IMR-90 (cell line): Measurements from ENCODE around the gene ARRDC2. TPM values are rescaled to one million over a fixed set of nuclear protein-coding genes. Genes with fewer than 3 reads are reported as not detected.

ENCODE experiments used
- ATAC-seq: fragments of 200-7000 bp; cut with Tn5 transposase; 2 replicates; pipeline ENCODE4 v1.9.1; 2020; ENCODE audit warnings: low read depth, mild to moderate bottlenecking, moderate library complexity
- BruUV-seq: library from RNA; stranded (reverse); fragments of 400-500 nt; replicated peaks from 2 replicates; lab custom pipeline; 2021; lab: Mats Ljungman, UMichigan
- CTCF ChIA-PET: fragments of 300-600 bp; formaldehyde crosslinking; extraction: SDS; loops from one replicate; lab custom pipeline; 2021; ENCODE audit warnings: antibody characterized with exemption; lab: Yijun Ruan, JAX
- POLR2A ChIA-PET: fragments of 300-600 bp; sonication (Branson Sonifier 250); formaldehyde crosslinking; loops from one replicate; lab custom pipeline; 2022; ENCODE audit warnings: antibody characterized with exemption; ENCODE audit not compliant: unreplicated experiment; lab: Charles Lee
- DNase-seq: peaks from one replicate; pipeline ENCODE4 v3.0.0; 2013
- H2AFZ ChIP-seq: replicated peaks from 2 replicates; pipeline ENCODE3; 2013; ENCODE audit warnings: low read length, mild to moderate bottlenecking; ENCODE audit not compliant: poor library complexity
- H2AK5ac ChIP-seq: 2 replicates; pipeline ENCODE4 v1.6.1; 2013; ENCODE audit warnings: low read depth, low read length, inconsistent platforms
- H2AK9ac ChIP-seq: replicated peaks from 2 replicates; pipeline ENCODE3; 2013; ENCODE audit warnings: mild to moderate bottlenecking, low read depth, low read length, moderate library complexity; ENCODE audit not compliant: poor library complexity
- H2BK120ac ChIP-seq: 2 replicates; pipeline ENCODE4 v1.6.1; 2013; ENCODE audit warnings: low read depth, low read length, inconsistent platforms
- H2BK15ac ChIP-seq: 3 replicates; pipeline ENCODE4 v1.6.1; 2013; ENCODE audit warnings: low read depth, low read length, inconsistent platforms
- H2BK20ac ChIP-seq: 2 replicates; pipeline ENCODE4 v1.6.1; 2013; ENCODE audit warnings: low read depth, mild to moderate bottlenecking, inconsistent platforms, low read length, moderate library complexity
- H2BK5ac ChIP-seq: 2 replicates; pipeline ENCODE4 v1.6.1; 2013; ENCODE audit warnings: mild to moderate bottlenecking, low read depth, low read length, inconsistent platforms; ENCODE audit not compliant: poor library complexity, severe bottlenecking
- H3K14ac ChIP-seq: replicated peaks from 2 replicates; pipeline ENCODE4 v1.6.1; 2013; ENCODE audit warnings: low read depth, low read length, inconsistent platforms
- H3K18ac ChIP-seq: 2 replicates; pipeline ENCODE4 v1.6.1; 2013; ENCODE audit warnings: low read depth, low read length, control low read depth
- H3K23ac ChIP-seq: 2 replicates; pipeline ENCODE4 v1.6.1; 2013; ENCODE audit warnings: low read depth, low read length, inconsistent platforms
- H3K27ac ChIP-seq: 2 replicates; pipeline ENCODE4 v1.5.1; 2013; ENCODE audit warnings: mild to moderate bottlenecking, control low read depth, low read length; ENCODE audit not compliant: insufficient read depth
- H3K27me3 ChIP-seq: 2 replicates; pipeline ENCODE4 v1.6.1; 2013; ENCODE audit warnings: low read length; ENCODE audit not compliant: control insufficient read depth, insufficient read depth
- H3K36me3 ChIP-seq: 2 replicates; pipeline ENCODE4 v1.6.1; 2013; ENCODE audit warnings: low read length, mixed read lengths; ENCODE audit not compliant: control insufficient read depth, insufficient read depth
- H3K4ac ChIP-seq: 2 replicates; pipeline ENCODE4 v1.6.1; 2013; ENCODE audit warnings: low read depth, low read length, inconsistent platforms
- H3K4me1 ChIP-seq: 2 replicates; pipeline ENCODE4 v1.6.1; 2013; ENCODE audit warnings: low read length, mixed read lengths; ENCODE audit not compliant: control insufficient read depth, insufficient read depth
- H3K4me2 ChIP-seq: 2 replicates; pipeline ENCODE4 v1.6.1; 2013; ENCODE audit warnings: low read depth, mild to moderate bottlenecking, control low read depth, low read length, moderate library complexity
- H3K4me3 ChIP-seq: 2 replicates; pipeline ENCODE4 v1.5.1; 2013; ENCODE audit warnings: low read depth, mild to moderate bottlenecking, control low read depth, low read length, moderate library complexity; ENCODE audit not compliant: insufficient read depth
- H3K56ac ChIP-seq: 2 replicates; pipeline ENCODE4 v1.6.1; 2013; ENCODE audit warnings: low read length, inconsistent platforms; ENCODE audit not compliant: insufficient read depth; ENCODE audit errors: extremely low read depth
- H3K79me1 ChIP-seq, 2 experiments: 2 replicates each; pipeline ENCODE4 v1.6.1; 2013; ENCODE audit warnings: low read length in 2 of 2, inconsistent platforms in 1 of 2, low read depth in 1 of 2
- H3K9ac ChIP-seq: 2 replicates; pipeline ENCODE4 v1.6.1; 2013; ENCODE audit warnings: low read depth, low read length, control low read depth
- H3K9me1 ChIP-seq: 2 replicates; pipeline ENCODE4 v1.6.1; 2013; ENCODE audit warnings: low read length, inconsistent platforms; ENCODE audit not compliant: insufficient read depth
- H3K9me3 ChIP-seq: 2 replicates; pipeline ENCODE4 v1.6.1; 2013; ENCODE audit warnings: low read length; ENCODE audit not compliant: control insufficient read depth, insufficient read depth
- H4K20me1 ChIP-seq: 2 replicates; pipeline ENCODE4 v1.6.1; 2013; ENCODE audit warnings: low read length, inconsistent platforms; ENCODE audit not compliant: insufficient read depth
- H4K5ac ChIP-seq: 2 replicates; pipeline ENCODE4 v1.6.1; 2013; ENCODE audit warnings: mild to moderate bottlenecking, low read depth, low read length, control low read depth
- H4K8ac ChIP-seq, 2 experiments: 2 replicates each; pipeline ENCODE4 v1.6.1; 2013; ENCODE audit warnings: low read depth in 2 of 2, low read length in 2 of 2, control low read depth in 1 of 2, inconsistent platforms in 1 of 2
- H4K91ac ChIP-seq: 2 replicates; pipeline ENCODE4 v1.6.1; 2013; ENCODE audit warnings: low read depth, low read length, inconsistent platforms; ENCODE audit not compliant: insufficient read depth
- BHLHE40 ChIP-seq: fragments of 150-350 bp; IDR thresholded peaks from 2 replicates; pipeline ENCODE4 v1.6.1; 2016; ENCODE audit warnings: mild to moderate bottlenecking, low read depth, low read length
- CEBPB ChIP-seq: IDR thresholded peaks from 2 replicates; pipeline ENCODE4 v1.6.1; 2012; ENCODE audit warnings: low read depth, low read length, improper control_type of control experiment
- CHD1 ChIP-seq: IDR thresholded peaks from 2 replicates; pipeline ENCODE4 v1.6.1; 2012; ENCODE audit warnings: low read depth, low read length, improper control_type of control experiment
- FOS ChIP-seq: fragments of 150-350 bp; IDR thresholded peaks from 2 replicates; pipeline ENCODE4 v1.6.1; 2016; ENCODE audit warnings: low read depth, low read length
- MAFK ChIP-seq: IDR thresholded peaks from 2 replicates; pipeline ENCODE4 v1.6.1; 2012; ENCODE audit warnings: low read depth, low read length, improper control_type of control experiment
- MAZ ChIP-seq: IDR thresholded peaks from 2 replicates; pipeline ENCODE4 v1.6.1; 2012; ENCODE audit warnings: low read depth, mild to moderate bottlenecking, low read length, improper control_type of control experiment, moderate library complexity, borderline replicate concordance
- MXI1 ChIP-seq: IDR thresholded peaks from 2 replicates; pipeline ENCODE4 v1.6.1; 2012; ENCODE audit warnings: low read depth, mild to moderate bottlenecking, low read length, moderate library complexity, borderline replicate concordance
- NFE2L2 ChIP-seq: fragments of 150-350 bp; IDR thresholded peaks from 2 replicates; pipeline ENCODE4 v1.6.1; 2016; ENCODE audit warnings: low read depth, mild to moderate bottlenecking, low read length
- POLR2A ChIP-seq: IDR thresholded peaks from 2 replicates; pipeline ENCODE4 v1.6.1; 2012; ENCODE audit warnings: mild to moderate bottlenecking, low read depth, low read length
- RAD21 ChIP-seq: IDR thresholded peaks from 2 replicates; pipeline ENCODE4 v1.6.1; 2012; ENCODE audit warnings: low read length, improper control_type of control experiment
- RCOR1 ChIP-seq: IDR thresholded peaks from 2 replicates; pipeline ENCODE4 v1.6.1; 2012; ENCODE audit warnings: mild to moderate bottlenecking, low read length, improper control_type of control experiment; ENCODE audit not compliant: insufficient replicate concordance
- RFX5 ChIP-seq: IDR thresholded peaks from 2 replicates; pipeline ENCODE4 v1.8.0; 2012; ENCODE audit warnings: low read depth, mild to moderate bottlenecking, low read length, moderate library complexity
- SMC3 ChIP-seq: fragments of 150-350 bp; IDR thresholded peaks from 2 replicates; pipeline ENCODE4 v1.6.1; 2016; ENCODE audit warnings: low read depth, mild to moderate bottlenecking, antibody characterized with exemption, low read length, moderate library complexity
- WGBS, 2 experiments: methylation state at CpG; one replicate each; pipeline versions ENCODE4 v1.1.5 to v1.1.7; 2013; ENCODE audit warnings: missing lambda C conversion rate in 2 of 2; ENCODE audit not compliant: insufficient read length in 1 of 2; ENCODE audit errors: extremely low coverage in 2 of 2; 5-methylcytosine and 5-hydroxymethylcytosine counted together
- dilution Hi-C: fragments of 300-500 bp; cut with HindIII; formaldehyde crosslinking; loops from one replicate; pipeline ENCODE4 v1.14.3; 2018; ENCODE audit warnings: low sequenced_read_pairs; ENCODE audit not compliant: unreplicated experiment
- in situ Hi-C: fragments of 300-500 bp; cut with MboI; formaldehyde crosslinking; loops from 3 replicates; pipeline ENCODE4 v1.14.3; 2019; ENCODE audit warnings: low sequenced_read_pairs, inconsistent platforms, mixed read lengths
- intact Hi-C: fragments of 100-400 bp; cut with micrococcal nuclease; formaldehyde crosslinking; loops from 2 replicates; pipeline ENCODE4 v1.10.0; 2022
- polyA plus RNA-seq, 3 experiments: library from polyadenylated mRNA; depleted of rRNA; stranded (reverse); fragments of >200 nt; gene quantifications; 2 replicates each; pipeline ENCODE4 v1.2.3, GENCODE V29; 2012; ENCODE audit warnings: low replicate concordance in 1 of 3
- total RNA-seq: library from RNA; depleted of rRNA; stranded (reverse); fragments of >200 nt; gene quantifications from 2 replicates; pipeline ENCODE4 v1.2.3, GENCODE V29; 2012
- TF ChIP-seq, protein P1 (sequence below): fragments of 150-350 bp; IDR thresholded peaks from 2 replicates; pipeline ENCODE4 v1.6.1; 2016; ENCODE audit warnings: low read depth, mild to moderate bottlenecking, low read length, moderate library complexity, borderline replicate concordance
- TF ChIP-seq, protein P2 (sequence below): conservative IDR thresholded peaks from 2 replicates; pipeline ENCODE4 v1.5.1; 2012; ENCODE audit warnings: mild to moderate bottlenecking, low read depth, low read length, improper control_type of control experiment
- TF ChIP-seq, protein P3 (sequence below): fragments of 150-350 bp; IDR thresholded peaks from 2 replicates; pipeline ENCODE4 v1.6.1; 2017; ENCODE audit warnings: mild to moderate bottlenecking, antibody characterized with exemption, low read length, low read depth

ARRDC2 gene
- total and polyA plus RNA-seq, 2 of the 4 experiments (the other 2 are of a cell fraction) = 1.4 to 4.9 TPM

DNA sequence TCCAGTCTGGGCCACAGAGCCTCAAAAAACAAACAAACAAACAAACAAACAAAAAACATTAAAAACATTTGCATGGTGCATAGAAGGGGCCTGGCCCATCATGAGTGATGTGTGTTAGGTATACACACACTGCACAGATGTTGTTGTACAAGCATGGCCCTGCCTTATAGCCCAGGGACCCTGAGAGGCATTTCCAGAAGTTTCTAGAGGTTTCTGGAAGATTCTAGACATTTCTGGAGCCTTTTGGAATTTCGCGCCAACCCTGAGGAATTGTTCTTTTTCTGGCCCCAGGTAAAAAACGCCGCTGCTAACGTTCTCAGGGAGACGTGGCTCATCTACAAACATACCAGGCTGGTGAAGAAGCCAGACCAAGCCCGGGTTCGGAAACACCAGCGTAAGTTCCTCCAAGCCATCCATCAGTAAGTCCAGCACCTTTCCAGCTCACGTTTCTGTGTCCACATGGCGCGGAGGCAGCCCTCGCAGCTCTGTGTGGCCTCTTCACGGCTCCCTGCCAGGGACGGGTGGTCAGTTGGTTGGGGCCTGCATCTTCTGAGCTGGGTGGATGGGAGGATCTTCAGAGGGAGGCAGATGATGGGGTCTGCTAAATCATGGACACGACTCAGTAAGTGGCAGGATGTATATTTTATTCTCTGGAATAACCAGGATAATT lies 18.4 kb upstream of the ARRDC2 start:
- WGBS, 2 experiments = 80% methylated on average over 2 of the region's 16 CpGs; no CpG with 5 or more reads in 1 of the 2 experiments
- H2AK9ac ChIP-seq = no peak overlapping the region
- H2BK15ac ChIP-seq = no peak overlapping the region
- no peak for ATAC-seq
- in situ Hi-C loops = loop anchor here (5.0 kb wide), 2 partner anchors 52 to 122 kb away; no protein-coding TSS in a partner anchor
- H3K9me1 ChIP-seq = no peaks in the 10 kb centered on the region
- no peak overlapping the region for H4K91ac ChIP-seq
- no peak overlapping the region for H3K14ac ChIP-seq
- H3K79me1 ChIP-seq = no peaks in the 10 kb centered on the region
- dilution Hi-C loops = no loop called here
- TF ChIP-seq RFX5 (no peak), BHLHE40 (no peak), MAZ (no peak), MXI1 (no peak), POLR2A (no peak), MAFK (no peak), CEBPB (no peak), SMC3 (no peak), NFE2L2 (no peak), RAD21 (no peak), FOS (no peak), RCOR1 (no peak), CHD1 (no peak)
- TF ChIP-seq, protein P1, sequence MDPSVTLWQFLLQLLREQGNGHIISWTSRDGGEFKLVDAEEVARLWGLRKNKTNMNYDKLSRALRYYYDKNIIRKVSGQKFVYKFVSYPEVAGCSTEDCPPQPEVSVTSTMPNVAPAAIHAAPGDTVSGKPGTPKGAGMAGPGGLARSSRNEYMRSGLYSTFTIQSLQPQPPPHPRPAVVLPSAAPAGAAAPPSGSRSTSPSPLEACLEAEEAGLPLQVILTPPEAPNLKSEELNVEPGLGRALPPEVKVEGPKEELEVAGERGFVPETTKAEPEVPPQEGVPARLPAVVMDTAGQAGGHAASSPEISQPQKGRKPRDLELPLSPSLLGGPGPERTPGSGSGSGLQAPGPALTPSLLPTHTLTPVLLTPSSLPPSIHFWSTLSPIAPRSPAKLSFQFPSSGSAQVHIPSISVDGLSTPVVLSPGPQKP = no peak
- TF ChIP-seq, protein P2, sequence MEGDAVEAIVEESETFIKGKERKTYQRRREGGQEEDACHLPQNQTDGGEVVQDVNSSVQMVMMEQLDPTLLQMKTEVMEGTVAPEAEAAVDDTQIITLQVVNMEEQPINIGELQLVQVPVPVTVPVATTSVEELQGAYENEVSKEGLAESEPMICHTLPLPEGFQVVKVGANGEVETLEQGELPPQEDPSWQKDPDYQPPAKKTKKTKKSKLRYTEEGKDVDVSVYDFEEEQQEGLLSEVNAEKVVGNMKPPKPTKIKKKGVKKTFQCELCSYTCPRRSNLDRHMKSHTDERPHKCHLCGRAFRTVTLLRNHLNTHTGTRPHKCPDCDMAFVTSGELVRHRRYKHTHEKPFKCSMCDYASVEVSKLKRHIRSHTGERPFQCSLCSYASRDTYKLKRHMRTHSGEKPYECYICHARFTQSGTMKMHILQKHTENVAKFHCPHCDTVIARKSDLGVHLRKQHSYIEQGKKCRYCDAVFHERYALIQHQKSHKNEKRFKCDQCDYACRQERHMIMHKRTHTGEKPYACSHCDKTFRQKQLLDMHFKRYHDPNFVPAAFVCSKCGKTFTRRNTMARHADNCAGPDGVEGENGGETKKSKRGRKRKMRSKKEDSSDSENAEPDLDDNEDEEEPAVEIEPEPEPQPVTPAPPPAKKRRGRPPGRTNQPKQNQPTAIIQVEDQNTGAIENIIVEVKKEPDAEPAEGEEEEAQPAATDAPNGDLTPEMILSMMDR = no peak
- TF ChIP-seq, protein P3, sequence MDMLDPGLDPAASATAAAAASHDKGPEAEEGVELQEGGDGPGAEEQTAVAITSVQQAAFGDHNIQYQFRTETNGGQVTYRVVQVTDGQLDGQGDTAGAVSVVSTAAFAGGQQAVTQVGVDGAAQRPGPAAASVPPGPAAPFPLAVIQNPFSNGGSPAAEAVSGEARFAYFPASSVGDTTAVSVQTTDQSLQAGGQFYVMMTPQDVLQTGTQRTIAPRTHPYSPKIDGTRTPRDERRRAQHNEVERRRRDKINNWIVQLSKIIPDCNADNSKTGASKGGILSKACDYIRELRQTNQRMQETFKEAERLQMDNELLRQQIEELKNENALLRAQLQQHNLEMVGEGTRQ = no peak
- no peak overlapping the region for H2AFZ ChIP-seq
- intact Hi-C loops = no loop called here
- H3K4me2 ChIP-seq = no peak overlapping the region
- H3K23ac ChIP-seq = no peak overlapping the region
- H3K56ac ChIP-seq = no peak overlapping the region
- POLR2A ChIA-PET = no interaction called here
- no peaks in the 10 kb centered on the region for H3K4me1 ChIP-seq
- no TSS peak for BruUV-seq
- DNase-seq = no peak
- peaks cover 2% of the 10 kb centered on the region; the same call in 1 of the 2 replicates for H3K27me3 ChIP-seq
- no peak overlapping the region for H3K4ac ChIP-seq
- no peak overlapping the region for H2BK20ac ChIP-seq
- H3K36me3 ChIP-seq = no peaks in the 10 kb centered on the region
- no peaks in the 10 kb centered on the region for H4K20me1 ChIP-seq
- H2BK5ac ChIP-seq = no peak overlapping the region
- no peak overlapping the region for H3K4me3 ChIP-seq
- no peaks in the 10 kb centered on the region for H3K9me3 ChIP-seq
- H3K18ac ChIP-seq = no peak overlapping the region
- H4K5ac ChIP-seq = no peak overlapping the region
- H4K8ac ChIP-seq = no peak overlapping the region
- no peak overlapping the region for H2BK120ac ChIP-seq
- H3K9ac ChIP-seq = no peak overlapping the region
- H3K27ac ChIP-seq = no peak overlapping the region
- H2AK5ac ChIP-seq = no peak overlapping the region
- CTCF ChIA-PET = no interaction called here
